ENCODE measurements around the gene CDK5RAP2.

The CDK5RAP2 gene

GRCh38 chr9:120398286-120398685 lies 181.7 kb downstream of the CDK5RAP2 start:
- DNase-seq (ENCODE audit: low spot score) = no peak
- in situ Hi-C loops (cut with MboI; ENCODE audit: low pct_unique_long_range_greater_than_20kb, low sequenced_read_pairs, unreplicated experiment) = no loop called here
- TF ChIP-seq CTCF (IDR thresholded peaks at IDR 0.05; ENCODE audit: extremely low read depth, insufficient read depth, missing control alignments) = no peak

GRCh38 chr9:120397453-120397852 lies 182.5 kb downstream of the CDK5RAP2 start:
- in situ Hi-C loops (cut with MboI; ENCODE audit: low pct_unique_long_range_greater_than_20kb, low sequenced_read_pairs, unreplicated experiment) = no loop called here
- no peak for TF ChIP-seq CTCF (IDR thresholded peaks at IDR 0.05; ENCODE audit: extremely low read depth, insufficient read depth, missing control alignments)
- no peak for DNase-seq (ENCODE audit: low spot score)

- TF ChIP-seq CTCF (IDR thresholded peaks at IDR 0.05; ENCODE audit: extremely low read depth, insufficient read depth, missing control alignments) = no peak
- DNase-seq (ENCODE audit: low spot score) = no peak
- in situ Hi-C loops (cut with MboI; ENCODE audit: low pct_unique_long_range_greater_than_20kb, low sequenced_read_pairs, unreplicated experiment) = no loop called here
Measured at GRCh38 chr9:120396931-120397330, 183.0 kb downstream of the CDK5RAP2 start.

- DNase-seq (ENCODE audit: low spot score) = no peak
Measured at GRCh38 chr9:120396418-120396817, 183.5 kb downstream of the CDK5RAP2 start.

GRCh38 chr9:120395376-120395775 lies 184.6 kb downstream of the CDK5RAP2 start:
- in situ Hi-C loops (cut with MboI; ENCODE audit: low pct_unique_long_range_greater_than_20kb, low sequenced_read_pairs, unreplicated experiment) = no loop called here
- no peak for TF ChIP-seq CTCF (IDR thresholded peaks at IDR 0.05; ENCODE audit: extremely low read depth, insufficient read depth, missing control alignments)
- DNase-seq (ENCODE audit: low spot score) = no peak

More at GRCh38 chr9:120396418-120396817, 183.5 kb downstream of the CDK5RAP2 start:
- in situ Hi-C loops (cut with MboI; ENCODE audit: low pct_unique_long_range_greater_than_20kb, low sequenced_read_pairs, unreplicated experiment) = no loop called here
- TF ChIP-seq CTCF (IDR thresholded peaks at IDR 0.05; ENCODE audit: extremely low read depth, insufficient read depth, missing control alignments) = no peak

GRCh38 chr9:120394058-120394669 lies 185.8 kb downstream of the CDK5RAP2 start:
- DNase-seq (ENCODE audit: low spot score) = no peak
- in situ Hi-C loops (cut with MboI; ENCODE audit: low pct_unique_long_range_greater_than_20kb, low sequenced_read_pairs, unreplicated experiment) = no loop called here
- no peak for TF ChIP-seq CTCF (IDR thresholded peaks at IDR 0.05; ENCODE audit: extremely low read depth, insufficient read depth, missing control alignments)

Data from GM13977 (cell line).